HG03097 (cell line): Measurements from ENCODE around the gene CCDC9B.

Experiments
- ATAC-seq: cut with Tn5 transposase; IDR thresholded peaks from one replicate; pipeline ENCODE4 v1.9.1; 2021; ENCODE audit not compliant: unreplicated experiment, low FRiP score

CCDC9B gene

DNA sequence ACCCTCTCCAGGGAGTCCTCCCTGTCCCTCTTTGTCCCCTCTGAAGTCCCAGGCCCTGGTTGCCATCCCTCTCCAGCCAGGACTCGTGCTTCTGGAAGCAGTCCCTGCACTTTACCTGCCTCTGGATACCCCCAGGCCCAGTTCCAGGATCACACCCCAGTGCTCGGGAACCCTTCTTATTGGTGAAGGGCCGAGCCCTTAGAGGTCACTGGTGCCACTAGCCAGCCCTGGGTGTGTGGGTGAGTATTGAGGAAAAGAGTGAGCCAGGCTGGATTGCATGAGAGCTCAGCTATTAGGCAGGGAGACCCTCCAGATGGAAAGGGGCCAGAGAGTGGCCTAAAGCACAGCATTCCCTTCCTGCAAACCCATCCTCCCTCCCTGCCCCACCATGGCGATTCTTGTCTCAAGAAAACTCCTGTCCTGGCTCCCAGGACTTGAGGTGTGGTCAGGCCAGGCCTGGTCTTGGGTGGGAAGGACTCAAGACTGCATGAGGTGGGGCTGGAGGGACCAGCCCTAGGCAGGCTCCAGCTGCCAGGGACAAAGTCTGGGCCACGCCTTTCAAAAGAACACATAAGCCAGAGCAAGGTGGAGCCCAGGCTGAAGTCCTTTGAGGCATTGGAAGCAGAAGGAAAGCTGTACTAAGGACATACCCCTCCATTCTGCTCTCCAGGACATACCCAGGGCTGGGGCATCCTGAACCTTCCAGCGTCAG, 5.3 kb upstream of the CCDC9B start:
- ATAC-seq = no peak

- no peak for ATAC-seq
Observed at GRCh38 chr15:40345225-40345866, 4.6 kb upstream of the CCDC9B start.

- no peak for ATAC-seq
Observed at GRCh38 chr15:40344631-40345120, 3.9 kb upstream of the CCDC9B start.

DNA sequence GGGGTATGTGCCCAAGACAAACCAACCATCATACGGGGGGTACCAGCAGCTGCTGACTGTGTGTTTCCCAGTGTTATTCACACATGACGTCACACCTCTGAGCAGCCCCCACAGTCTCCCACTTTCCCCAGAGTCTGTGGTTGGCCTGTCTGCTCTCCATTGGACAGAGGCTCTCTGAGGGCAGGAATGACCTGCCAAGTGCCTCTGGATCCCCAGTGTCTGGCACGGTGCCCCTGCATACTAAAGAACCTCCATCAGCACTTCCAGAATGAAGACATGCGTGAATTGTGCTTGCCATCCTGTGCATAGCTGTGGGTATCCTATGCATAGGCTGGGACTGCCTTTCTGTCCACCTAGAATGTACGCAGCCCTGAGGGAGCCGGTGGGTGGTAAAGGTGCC, 3.5 kb upstream of the CCDC9B start:
- no peak for ATAC-seq

- no peak for ATAC-seq
Observed at GRCh38 chr15:40343512-40343911, 2.8 kb upstream of the CCDC9B start.

- ATAC-seq = no peak
Observed at GRCh38 chr15:40342416-40343320, 1.9 kb upstream of the CCDC9B start.

GRCh38 chr15:40340038-40340739, 550 bp downstream of the CCDC9B start:
- no peak for ATAC-seq

- no peak for ATAC-seq
Observed at GRCh38 chr15:40339621-40339945, 1.2 kb downstream of the CCDC9B start.

GRCh38 chr15:40338921-40339620, 1.7 kb downstream of the CCDC9B start:
- ATAC-seq = no peak

GRCh38 chr15:40338041-40338657, 2.6 kb downstream of the CCDC9B start:
- no peak for ATAC-seq

- ATAC-seq = no peak
Observed at GRCh38 chr15:40337597-40337996, 3.1 kb downstream of the CCDC9B start.

GRCh38 chr15:40336744-40337122, 4.0 kb downstream of the CCDC9B start:
- ATAC-seq = no peak

DNA sequence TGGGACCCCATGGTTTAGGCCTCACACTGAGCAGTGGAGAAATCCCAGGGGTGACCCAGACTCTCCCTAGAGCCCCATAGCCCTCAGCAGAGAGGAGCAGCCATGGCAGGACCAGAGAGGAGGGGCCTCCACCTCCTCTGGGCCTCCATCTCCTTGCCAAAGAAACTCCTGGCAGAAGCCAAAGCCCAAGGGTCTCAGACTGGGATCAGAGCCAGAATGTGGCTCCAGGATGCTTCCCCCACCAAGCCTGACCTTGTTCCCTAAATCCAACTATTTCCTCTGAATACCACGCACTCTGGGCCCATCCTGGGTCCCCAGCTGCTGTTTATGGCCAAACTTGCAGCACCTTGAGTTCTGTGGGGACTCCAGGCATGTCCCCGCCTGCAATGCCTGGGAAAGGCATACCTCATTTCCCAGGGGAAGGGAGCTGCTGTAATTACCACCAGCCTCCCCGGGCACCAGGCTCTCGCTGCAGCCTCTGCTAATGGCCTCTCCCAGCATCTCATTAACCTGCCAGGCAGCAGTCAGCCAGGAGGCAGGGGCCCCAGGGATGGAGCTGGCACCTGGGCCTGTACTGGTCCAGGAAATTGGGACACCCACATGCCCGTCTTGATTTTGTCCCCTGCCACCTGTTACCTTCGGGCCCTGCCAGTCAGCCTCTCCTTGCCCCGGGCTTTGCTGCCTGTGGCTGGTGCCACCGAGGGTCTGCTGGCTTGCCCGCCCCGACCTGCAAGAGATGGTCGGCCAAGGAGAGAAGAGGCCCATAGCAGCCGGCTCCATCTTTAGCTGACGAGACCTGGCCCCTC, 4.6 kb downstream of the CCDC9B start:
- ATAC-seq = no peak

- ATAC-seq = no peak
Observed at GRCh38 chr15:40334941-40335795, 5.6 kb downstream of the CCDC9B start.

- no peak for ATAC-seq
Observed at GRCh38 chr15:40334541-40334940, 6.2 kb downstream of the CCDC9B start.

- ATAC-seq = no peak
Observed at GRCh38 chr15:40333922-40334492, 6.7 kb downstream of the CCDC9B start.

DNA sequence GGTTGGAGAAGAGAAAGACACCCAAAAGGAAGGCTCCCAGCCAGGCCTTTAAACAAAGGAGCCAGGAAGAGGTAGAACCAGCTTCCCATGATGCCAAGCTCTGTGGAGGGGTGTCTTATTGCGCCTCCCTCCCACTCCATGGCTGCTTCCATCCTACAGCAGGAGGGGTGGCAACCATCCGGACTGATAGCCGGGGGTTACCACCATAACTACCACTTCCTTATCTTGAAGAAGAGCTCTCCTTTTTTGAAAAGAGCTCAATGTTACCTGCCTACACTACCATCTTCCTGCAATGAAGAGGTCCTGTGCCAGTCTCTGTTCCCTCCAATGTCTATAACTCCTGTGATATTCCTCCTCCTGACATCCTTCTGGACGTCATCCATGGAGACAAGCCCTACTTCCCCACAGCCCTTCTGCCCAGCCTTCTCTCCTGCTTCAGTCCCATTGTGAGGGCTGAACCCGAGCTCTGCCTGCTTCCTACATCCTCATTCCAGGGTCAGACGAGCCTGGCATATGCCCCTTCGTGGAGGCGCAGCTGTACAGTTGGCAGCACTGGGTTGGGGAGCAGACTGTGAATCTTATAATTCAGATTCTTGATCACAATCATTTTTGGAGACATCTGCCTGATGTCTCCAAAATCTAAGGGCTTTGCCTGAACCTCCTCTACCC, 8.5 kb downstream of the CCDC9B start:
- ATAC-seq = no peak
